Measurements from ENCODE around the gene TGIF1. TPM values are rescaled to one million over a fixed set of nuclear protein-coding genes. Genes with fewer than 3 reads are reported as not detected.

The TGIF1 gene
- total and polyA plus RNA-seq, 2 donors (not counting 1 experiment from before 2014, with no cell fraction given) = 30.4 to 140 TPM

- under 1% methylated on average over 48 of the region's 50 CpGs for WGBS (ENCODE audit: insufficient coverage)
- H3K27me3 Mint-ChIP-seq = no peaks in the 10 kb centered on the region
- H3K4me3 Mint-ChIP-seq = peak overlapping the region; percentile 99
- ChIA-PET POLR2A (interaction anchor here (0.6 to 3.5 kb wide), 6 partner anchors 12 to 154 kb away, joined by 4 to 40 read pairs (median 8); no protein-coding TSS in a partner anchor), CTCF (interaction anchor here (0.6 to 5.4 kb wide), 13 partner anchors 9 to 203 kb away, joined by 3 to 92 read pairs (median 6); partner anchors contain the start of gene MYL12B)
- peak overlapping the region; percentile 96 for H3K27ac Mint-ChIP-seq
- peak; percentile 85 for DNase-seq
- TF ChIP-seq CTCF (IDR thresholded peaks at IDR 0.05) = no peak
- Histone ChIP-seq H3K27ac (ENCODE audit: low read length in 2 of 2) (peak overlapping the region; percentile 82 to 99), H3K4me1 (ENCODE audit: control insufficient read depth in 2 of 2, insufficient read depth in 2 of 2, low read length in 2 of 2) (peaks cover 17 to 51% of the 10 kb centered on the region in 2 donors), H3K9me3 (ENCODE audit: control extremely low read depth in 1 of 3, control insufficient read depth in 2 of 3, insufficient read depth in 1 of 3, low read length in 2 of 3) (peaks cover 0 to 5% (median 0%) of the 10 kb centered on the region in 3 donors), H4K20me1 (ENCODE audit: control insufficient read depth, insufficient read depth, low read length, poor library complexity, severe bottlenecking) (no peaks in the 10 kb centered on the region), H3K9ac (ENCODE audit: low read length) (peak overlapping the region; percentile 99), H2AFZ (ENCODE audit: insufficient read depth, low read depth, low read length, poor library complexity, severe bottlenecking) (peak overlapping the region; percentile 79), H3K36me3 (replicated peaks in 1 of 2; ENCODE audit: control extremely low read depth in 1 of 2, control insufficient read depth in 1 of 2, extremely low read depth in 1 of 2, insufficient read depth in 2 of 2, low read length in 1 of 2) (peaks cover 0 to 2% of the 10 kb centered on the region in 2 experiments), H3K27me3 (replicated peaks in 1 of 4; ENCODE audit: control extremely low read depth in 1 of 4, control insufficient read depth in 3 of 4, insufficient read depth in 4 of 4, low read length in 3 of 4) (no peaks in the 10 kb centered on the region), H3K4me2 (replicated peaks; ENCODE audit: low read depth, low read length, poor library complexity, severe bottlenecking) (peak overlapping the region; percentile 98), H3K79me2 (ENCODE audit: control insufficient read depth, insufficient read depth, low read length) (peaks cover 29% of the 10 kb centered on the region), H3K4me3 (ENCODE audit: control extremely low read depth in 1 of 5, extremely low read depth in 1 of 5, insufficient read depth in 1 of 5, low read depth in 2 of 5, low read length in 4 of 5) (peak overlapping the region; percentile 85 to 92 (median 87))
- peak; percentile 1 for ATAC-seq (ENCODE audit: low read depth)
- peaks cover 40% of the 10 kb centered on the region for H3K4me1 Mint-ChIP-seq
- intact Hi-C loops (cut with micrococcal nuclease) = loop anchor here (5.0 kb wide), 4 partner anchors 41 to 434 kb away; partner anchors contain the start of gene MYL12B
- H3K9me3 Mint-ChIP-seq (ENCODE audit: insufficient read depth) = no peaks in the 10 kb centered on the region
Measured at GRCh38 chr18:3451183-3451988, 1.4 kb downstream of the TGIF1 start.
